NCI-H748 (cell line): Measurements from ENCODE around the gene RAD52.

Experiments used
- DNase-seq: peaks from one replicate; lab custom pipeline; 2025; ENCODE audit not compliant: unreplicated experiment; lab: John Stamatoyannopoulos, UW

The RAD52 gene

GRCh38 chr12:873954-874353 is 75.5 kb downstream of the RAD52 start:
- no peak for DNase-seq

- no peak for DNase-seq
Observed at GRCh38 chr12:870378-870777, 79.1 kb downstream of the RAD52 start.

DNA sequence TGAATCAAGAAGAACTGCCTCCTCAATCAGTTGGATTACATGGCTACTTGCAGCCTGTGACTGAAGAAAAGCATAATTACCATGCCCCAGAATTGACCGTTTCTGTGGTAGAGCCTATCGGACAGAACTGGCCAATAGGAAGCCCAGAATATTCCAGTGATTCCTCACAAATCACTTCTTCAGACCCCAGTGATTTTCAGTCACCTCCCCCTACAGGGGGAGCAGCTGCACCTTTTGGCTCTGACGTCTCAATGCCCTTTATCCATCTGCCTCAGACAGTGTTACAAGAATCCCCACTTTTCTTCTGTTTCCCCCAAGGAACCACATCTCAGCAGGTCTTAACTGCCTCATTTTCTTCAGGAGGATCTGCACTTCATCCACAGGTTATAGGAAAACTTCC is 80.8 kb downstream of the RAD52 start:
- DNase-seq = no peak

- no peak for DNase-seq
Observed at GRCh38 chr12:867905-868304, 81.6 kb downstream of the RAD52 start.

GRCh38 chr12:865614-866013 is 83.9 kb downstream of the RAD52 start:
- no peak for DNase-seq

- DNase-seq = no peak
Observed at GRCh38 chr12:863285-863684, 86.2 kb downstream of the RAD52 start.

- DNase-seq = no peak
Observed at GRCh38 chr12:862303-862911, 87.1 kb downstream of the RAD52 start.
